VCaP (cell line): Measurements from ENCODE around the gene BCL11B.

Experiments used
- H3K27ac ChIP-seq: fragments of 450-650 bp; 2 replicates; pipeline ENCODE4 v1.5.1; 2017
- CTCF ChIP-seq: fragments of 450-650 bp; conservative IDR thresholded peaks from 2 replicates; pipeline ENCODE4 v1.5.1; 2017; ENCODE audit warnings: mild to moderate bottlenecking, moderate library complexity

BCL11B gene

GRCh38 chr14:99136047-99136400, 136.0 kb downstream of the BCL11B start:
- no peak overlapping the region for H3K27ac ChIP-seq
- no peak for TF ChIP-seq CTCF

GRCh38 chr14:99134516-99135046, 137.4 kb downstream of the BCL11B start:
- H3K27ac ChIP-seq: no peak overlapping the region
- TF ChIP-seq CTCF: no peak

- no peak for TF ChIP-seq CTCF
These were observed 138.1 kb downstream of the BCL11B start for GRCh38 chr14:99133636-99134515.

GRCh38 chr14:99132821-99133635, 139.0 kb downstream of the BCL11B start:
- no peak overlapping the region for H3K27ac ChIP-seq
- TF ChIP-seq CTCF: no peak

More at GRCh38 chr14:99133636-99134515, 138.1 kb downstream of the BCL11B start:
- no peak overlapping the region for H3K27ac ChIP-seq

- no peak for TF ChIP-seq CTCF
- H3K27ac ChIP-seq: no peak overlapping the region
These were observed 140.2 kb downstream of the BCL11B start for GRCh38 chr14:99131632-99132271.

GRCh38 chr14:99129998-99130397, 142.0 kb downstream of the BCL11B start:
- no peak for TF ChIP-seq CTCF
- H3K27ac ChIP-seq: no peak overlapping the region
